ENCODE results near the gene LRRC4B.

The LRRC4B gene

DNA sequence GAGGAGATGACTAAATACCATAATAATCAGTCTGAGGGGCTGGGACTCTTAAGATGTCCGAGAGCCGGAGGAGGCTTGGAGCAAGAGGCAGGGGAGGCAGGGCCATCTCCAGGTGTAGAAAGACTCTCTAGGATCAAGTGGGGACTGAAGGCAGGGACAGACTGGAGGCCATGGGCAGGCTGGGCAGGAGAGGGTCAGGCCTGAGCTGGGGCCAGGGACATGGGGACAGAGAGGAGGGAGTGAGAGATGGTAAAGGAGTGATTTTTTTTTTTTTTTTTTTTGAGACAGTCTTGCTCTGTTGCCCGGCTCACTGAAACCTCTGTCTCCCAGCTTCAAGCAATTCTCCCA is 59.4 kb downstream of the LRRC4B start:
- DNase-seq: no peak

- no peak for DNase-seq
These were observed 60.9 kb downstream of the LRRC4B start for GRCh38 chr19:50507376-50507775.

- no peak for DNase-seq
These were observed 61.5 kb downstream of the LRRC4B start for GRCh38 chr19:50506700-50507099.

DNA sequence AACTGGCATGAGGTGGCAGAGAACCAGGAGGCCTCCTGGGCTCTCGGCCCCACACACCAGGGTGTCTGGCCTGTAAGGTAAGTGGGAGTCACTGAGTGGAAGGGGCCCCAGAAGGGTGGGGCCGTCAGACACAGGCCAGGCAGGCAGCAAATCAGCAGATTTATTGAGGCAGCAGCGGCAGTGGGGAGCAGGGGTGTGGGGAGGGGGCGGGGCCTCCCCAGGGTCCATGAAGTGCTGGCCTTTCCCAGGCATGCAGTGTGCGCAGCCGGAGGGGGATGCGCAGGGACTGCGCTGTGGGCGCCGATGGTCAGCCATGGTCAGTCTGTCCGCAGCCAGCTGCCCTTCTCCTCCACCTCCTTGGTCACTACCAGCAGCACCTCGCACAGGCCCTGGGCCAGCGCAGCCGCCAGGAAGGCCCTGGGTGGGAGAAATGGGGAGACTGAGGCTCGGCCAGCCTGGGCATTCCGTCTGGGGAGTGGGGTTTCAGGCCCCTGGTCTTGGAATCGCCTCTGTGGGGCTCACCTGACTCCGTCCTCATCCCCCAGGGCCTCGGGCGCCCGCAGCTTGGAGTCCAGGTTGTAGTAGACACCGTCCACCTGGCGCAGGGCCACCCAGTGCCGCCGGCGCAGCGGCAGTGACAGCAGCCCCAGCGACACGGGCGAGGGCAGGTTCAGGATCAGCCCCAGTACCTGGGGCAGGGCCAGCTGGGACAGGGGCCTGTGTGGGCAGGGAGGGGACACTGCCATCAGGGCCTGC is 62.2 kb downstream of the LRRC4B start:
- DNase-seq: no peak

- no peak for DNase-seq
These were observed 66.4 kb downstream of the LRRC4B start for GRCh38 chr19:50501568-50502475.

- DNase-seq: no peak
These were observed 67.1 kb downstream of the LRRC4B start for GRCh38 chr19:50501186-50501567.

DNA sequence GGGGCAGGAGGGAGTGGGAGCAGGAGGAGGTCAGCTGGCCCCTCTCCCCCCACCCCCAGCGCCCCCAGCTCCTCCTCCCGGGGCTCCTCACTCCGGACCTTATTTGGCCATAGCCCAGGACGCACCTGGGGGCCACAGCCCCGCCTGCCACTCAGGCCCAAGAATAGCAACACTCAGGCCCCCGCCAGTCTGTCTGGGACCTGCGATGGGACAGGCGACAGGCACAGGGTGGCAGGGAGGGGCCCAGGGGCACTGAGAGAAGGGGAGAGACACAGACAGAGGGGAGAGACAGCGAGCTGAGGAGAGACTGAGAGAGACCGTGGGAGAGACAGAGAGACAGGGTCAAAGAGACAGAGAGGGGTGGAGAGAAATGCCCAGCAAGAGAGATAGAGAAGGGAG is 67.5 kb downstream of the LRRC4B start:
- DNase-seq: peak in 1 of 51 donors; percentile 45

DNA sequence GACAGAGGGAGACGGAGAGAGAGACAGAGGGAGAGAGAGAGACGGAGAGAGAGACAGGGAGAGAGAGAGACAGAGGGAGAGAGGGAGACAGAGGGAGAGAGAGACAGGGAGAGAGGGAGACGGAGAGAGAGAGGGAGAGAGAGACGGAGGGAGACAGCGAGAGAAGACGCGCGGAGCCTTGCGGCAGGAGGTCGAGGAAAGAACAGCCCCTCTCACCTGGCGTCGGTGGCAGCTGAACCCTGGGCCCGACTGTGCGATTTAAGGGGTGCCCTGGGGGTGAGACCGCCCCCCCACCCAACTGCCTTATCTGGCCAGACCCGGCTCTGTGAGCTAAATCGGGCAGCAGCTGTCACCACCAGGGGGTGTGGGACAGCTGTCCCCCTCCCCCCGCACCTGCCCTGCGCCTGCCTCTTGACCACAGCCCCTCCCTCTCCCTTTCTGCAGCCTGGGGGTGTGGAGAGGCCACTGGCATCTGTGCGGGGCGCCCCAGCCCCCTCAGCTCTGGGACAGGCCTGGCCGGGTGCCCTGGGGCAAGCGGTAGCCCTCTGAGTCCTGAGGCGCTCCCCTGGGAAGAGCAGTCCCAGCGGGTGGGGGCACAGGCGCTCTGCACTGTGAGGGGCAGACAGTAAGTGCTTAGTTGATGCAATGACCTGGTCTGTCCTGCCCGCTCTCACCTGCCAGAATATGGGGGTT is 68.0 kb downstream of the LRRC4B start:
- DNase-seq: peak in 24 of 51 donors; percentile 8 to 72 (median 38)

DNA sequence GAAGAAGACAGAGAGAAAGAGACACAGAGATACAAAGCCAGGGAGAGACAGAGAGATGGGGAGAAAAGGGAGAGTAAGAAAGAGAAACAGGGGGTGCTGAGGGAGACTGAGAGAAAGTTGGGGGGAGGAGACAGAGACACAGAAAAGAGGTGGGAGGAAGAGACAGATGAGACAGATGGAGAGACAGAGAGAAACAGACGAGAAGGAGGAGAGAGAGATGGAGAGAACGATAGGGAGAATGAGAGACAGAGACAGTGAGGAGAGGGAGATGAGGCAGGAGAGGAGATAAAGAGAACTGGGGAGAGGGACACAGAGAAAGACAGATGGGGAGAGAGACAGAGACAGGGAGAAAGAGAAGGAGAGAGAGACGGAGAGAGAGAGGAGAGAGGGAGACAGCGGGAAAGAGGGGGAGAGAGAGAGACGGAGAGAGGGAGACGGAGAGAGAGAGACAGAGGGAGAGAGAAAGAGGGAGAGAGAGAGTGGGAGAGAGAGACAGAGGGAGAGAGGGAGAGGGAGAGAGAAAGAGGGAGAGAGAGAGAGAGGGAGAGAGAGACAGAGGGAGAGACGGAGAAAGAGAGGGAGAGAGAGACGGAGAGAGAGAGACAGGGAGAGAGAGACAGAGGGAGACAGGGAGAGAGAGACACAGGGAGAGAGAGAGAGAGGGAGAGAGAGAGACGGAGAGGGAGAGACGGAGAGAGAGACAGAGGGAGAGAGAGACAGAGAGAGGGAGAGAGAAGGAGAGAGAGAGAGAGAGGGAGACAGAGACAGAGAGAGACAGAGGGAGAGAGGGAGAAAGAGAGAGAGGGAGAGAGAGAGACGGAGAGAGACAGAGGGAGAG is 69.8 kb downstream of the LRRC4B start:
- no peak for DNase-seq

GRCh38 chr19:50497022-50497405 is 71.2 kb downstream of the LRRC4B start:
- DNase-seq: no peak

- DNase-seq: peak; percentile 29 to 97 (median 87)
These were observed 71.8 kb downstream of the LRRC4B start for GRCh38 chr19:50496189-50497021.

- DNase-seq: no peak
These were observed 73.2 kb downstream of the LRRC4B start for GRCh38 chr19:50495020-50495531.

GRCh38 chr19:50494186-50495019 is 73.8 kb downstream of the LRRC4B start:
- DNase-seq: no peak

GRCh38 chr19:50493171-50493570 is 75.1 kb downstream of the LRRC4B start:
- no peak for DNase-seq

- DNase-seq: peak in 4 of 51 donors; percentile 16 to 50 (median 21)
These were observed 75.8 kb downstream of the LRRC4B start for GRCh38 chr19:50492303-50493052.

- peak in 7 of 51 donors; percentile 14 to 47 (median 28) for DNase-seq
These were observed 77.2 kb downstream of the LRRC4B start for GRCh38 chr19:50490991-50491472.

DNA sequence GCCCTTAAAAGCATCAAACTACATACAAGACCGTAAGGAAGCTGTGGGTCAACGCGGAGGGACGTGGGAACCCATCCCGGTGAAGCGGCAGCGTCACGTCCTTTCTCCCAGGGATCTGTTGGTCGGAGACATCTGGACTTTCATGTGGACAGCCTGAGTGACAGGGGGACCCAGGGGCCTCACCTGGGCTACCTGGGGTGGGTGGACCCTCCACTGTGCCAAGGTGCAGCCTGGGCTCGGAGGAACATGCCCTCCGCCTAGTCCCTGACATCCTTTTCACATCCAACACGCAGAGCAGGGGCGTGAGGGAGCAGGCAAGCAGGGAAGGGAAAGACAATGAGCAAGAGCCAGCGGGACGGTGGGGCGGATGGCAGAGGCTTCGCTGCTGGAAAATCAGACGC is 77.8 kb downstream of the LRRC4B start:
- DNase-seq: no peak

DNA sequence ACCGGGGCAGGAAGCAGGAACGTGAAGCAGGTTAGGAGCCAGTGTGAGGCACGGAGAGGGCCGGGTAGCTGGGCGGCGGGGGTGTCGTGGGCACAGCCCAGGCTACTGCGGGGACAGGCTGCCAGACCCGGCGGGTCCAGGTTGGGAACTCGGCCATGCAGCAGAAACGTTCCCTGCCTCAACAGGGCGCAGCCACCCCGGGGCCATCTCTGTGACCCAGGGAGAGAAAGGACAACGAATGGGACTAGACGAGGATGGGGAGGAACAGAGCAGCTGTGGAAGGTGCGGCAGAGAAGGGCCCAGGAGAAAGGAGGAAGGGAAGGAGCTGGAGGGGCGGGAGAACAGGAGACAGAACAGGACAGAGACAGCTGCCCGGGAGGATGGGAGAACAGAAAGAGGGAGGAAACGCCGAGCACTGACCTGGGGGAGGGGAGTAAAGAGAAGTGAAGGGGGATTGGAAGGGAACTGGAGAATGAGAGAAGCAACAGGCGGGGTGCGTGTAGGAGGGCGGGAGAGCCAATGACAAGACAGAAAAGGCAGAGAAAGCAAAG is 78.7 kb downstream of the LRRC4B start:
- DNase-seq: peak in 2 of 51 donors; percentile 5 to 29

Data from hypothalamus (tissue), 51 donors.